ENCODE measurements around the gene ABHD2. TPM values are rescaled to one million over a fixed set of nuclear protein-coding genes. Genes with fewer than 3 reads are reported as not detected.
"Not testable (repeated sequence)": the region's sequence is repeated elsewhere in the genome, so short reads cannot be mapped to it uniquely, and the experiment has no call there.

ABHD2 gene
- total RNA-seq, 1 experiment from 2014 or later, result 18.3 TPM

- Histone ChIP-seq H3K36me3 (peaks cover 6% of the 10 kb centered on the region), H3K27me3 (no peaks in the 10 kb centered on the region), H3K4me3 (no peak overlapping the region), H3K9me3 (no peaks in the 10 kb centered on the region)
- no peak for DNase-seq
Measured at GRCh38 chr15:89107984-89108383, 19.7 kb downstream of the ABHD2 start.

GRCh38 chr15:89108835-89109234 lies 20.6 kb downstream of the ABHD2 start:
- Histone ChIP-seq H3K36me3 (peaks cover 10% of the 10 kb centered on the region), H3K4me3 (no peak overlapping the region)

GRCh38 chr15:89109238-89109637 lies 21.0 kb downstream of the ABHD2 start:
- DNase-seq, result no peak
- Histone ChIP-seq H3K27me3 (no peaks in the 10 kb centered on the region), H3K9me3 (no peaks in the 10 kb centered on the region), H3K4me3 (no peak overlapping the region), H3K36me3 (peaks cover 12% of the 10 kb centered on the region)

More at GRCh38 chr15:89108835-89109234, 20.6 kb downstream of the ABHD2 start:
- no peak for DNase-seq
- H3K27me3 ChIP-seq, result no peaks in the 10 kb centered on the region
- H3K9me3 ChIP-seq, result no peaks in the 10 kb centered on the region

- no peak for DNase-seq
- Histone ChIP-seq H3K36me3 (peaks cover 15% of the 10 kb centered on the region), H3K9me3 (no peaks in the 10 kb centered on the region), H3K27me3 (no peaks in the 10 kb centered on the region), H3K4me3 (no peak overlapping the region)
Measured at GRCh38 chr15:89110060-89110459, 21.8 kb downstream of the ABHD2 start.

- H3K9me3 ChIP-seq, result no peaks in the 10 kb centered on the region
- H3K36me3 ChIP-seq, result peaks cover 19% of the 10 kb centered on the region
- H3K4me3 ChIP-seq, result no peak overlapping the region
- no peaks in the 10 kb centered on the region for H3K27me3 ChIP-seq
- DNase-seq, result no peak
Measured at GRCh38 chr15:89111352-89111751, 23.1 kb downstream of the ABHD2 start.

- no peak for DNase-seq
Measured at GRCh38 chr15:89111961-89112340, 23.7 kb downstream of the ABHD2 start.

GRCh38 chr15:89112341-89112971 lies 24.2 kb downstream of the ABHD2 start:
- Histone ChIP-seq H3K9me3 (no peaks in the 10 kb centered on the region), H3K36me3 (peaks cover 26% of the 10 kb centered on the region), H3K4me3 (no peak overlapping the region), H3K27me3 (no peaks in the 10 kb centered on the region)
- peak; percentile 78 for DNase-seq

More at GRCh38 chr15:89111961-89112340, 23.7 kb downstream of the ABHD2 start:
- Histone ChIP-seq H3K9me3 (no peaks in the 10 kb centered on the region), H3K36me3 (peaks cover 23% of the 10 kb centered on the region), H3K27me3 (no peaks in the 10 kb centered on the region), H3K4me3 (no peak overlapping the region)

- H3K36me3 ChIP-seq, result peaks cover 31% of the 10 kb centered on the region
- DNase-seq, result no peak
- no peaks in the 10 kb centered on the region for H3K9me3 ChIP-seq
- H3K27me3 ChIP-seq, result no peaks in the 10 kb centered on the region
- no peak overlapping the region for H3K4me3 ChIP-seq
Measured at GRCh38 chr15:89113296-89114024, 25.2 kb downstream of the ABHD2 start.

GRCh38 chr15:89114990-89115389 lies 26.7 kb downstream of the ABHD2 start:
- DNase-seq, result no peak
- Histone ChIP-seq H3K9me3 (no peaks in the 10 kb centered on the region), H3K27me3 (no peaks in the 10 kb centered on the region), H3K36me3 (peaks cover 33% of the 10 kb centered on the region), H3K4me3 (no peak overlapping the region)

- no peaks in the 10 kb centered on the region for H3K27me3 ChIP-seq
- no peak for DNase-seq
Measured at GRCh38 chr15:89115547-89115946, 27.3 kb downstream of the ABHD2 start.

GRCh38 chr15:89116404-89116803 lies 28.1 kb downstream of the ABHD2 start:
- DNase-seq, result no peak
- Histone ChIP-seq H3K4me3 (no peak overlapping the region), H3K9me3 (no peaks in the 10 kb centered on the region), H3K27me3 (no peaks in the 10 kb centered on the region), H3K36me3 (peaks cover 33% of the 10 kb centered on the region)

More at GRCh38 chr15:89115547-89115946, 27.3 kb downstream of the ABHD2 start:
- Histone ChIP-seq H3K9me3 (no peaks in the 10 kb centered on the region), H3K4me3 (no peak overlapping the region), H3K36me3 (peaks cover 33% of the 10 kb centered on the region)

- H3K36me3 ChIP-seq, result peaks cover 40% of the 10 kb centered on the region
- H3K9me3 ChIP-seq, result no peaks in the 10 kb centered on the region
Measured at GRCh38 chr15:89117790-89118189, 29.5 kb downstream of the ABHD2 start.

GRCh38 chr15:89118481-89118989 lies 30.3 kb downstream of the ABHD2 start:
- H3K27me3 ChIP-seq, result no peaks in the 10 kb centered on the region
- DNase-seq, result no peak
- peaks cover 41% of the 10 kb centered on the region for H3K36me3 ChIP-seq
- H3K4me3 ChIP-seq, result no peak overlapping the region
- H3K9me3 ChIP-seq, result no peaks in the 10 kb centered on the region

More at GRCh38 chr15:89117790-89118189, 29.5 kb downstream of the ABHD2 start:
- Histone ChIP-seq H3K27me3 (no peaks in the 10 kb centered on the region), H3K4me3 (no peak overlapping the region)
- DNase-seq, result no peak

- no peaks in the 10 kb centered on the region for H3K27me3 ChIP-seq
- no peak for DNase-seq
- H3K4me3 ChIP-seq, result no peak overlapping the region
- no peaks in the 10 kb centered on the region for H3K9me3 ChIP-seq
- peaks cover 36% of the 10 kb centered on the region for H3K36me3 ChIP-seq
Measured at GRCh38 chr15:89119489-89120478, 31.5 kb downstream of the ABHD2 start.

GRCh38 chr15:89120479-89121000 lies 32.3 kb downstream of the ABHD2 start:
- H3K9me3 ChIP-seq, DNase-seq, H3K4me3 ChIP-seq, H3K27me3 ChIP-seq: not testable (repeated sequence)
- H3K36me3 ChIP-seq, result peaks cover 32% of the 10 kb centered on the region

- peaks cover 31% of the 10 kb centered on the region for H3K36me3 ChIP-seq
Measured at GRCh38 chr15:89121414-89121813, 33.2 kb downstream of the ABHD2 start.

More at GRCh38 chr15:89121414-89121813, 33.2 kb downstream of the ABHD2 start:
- no peaks in the 10 kb centered on the region for H3K27me3 ChIP-seq
- no peaks in the 10 kb centered on the region for H3K9me3 ChIP-seq
- DNase-seq, result no peak
- no peak overlapping the region for H3K4me3 ChIP-seq
